ENCODE measurements around the gene SEMA3F.

GRCh38 chr3:50187750-50188149, 32.6 kb downstream of the SEMA3F start:
- no peak for TF ChIP-seq CTCF (IDR thresholded peaks at IDR 0.05)
- TF ChIP-seq POLR2A (IDR thresholded peaks at IDR 0.05): no peak
